Stimulated activated CD4-positive, alpha-beta T cell treated with anti-CD3 and anti-CD28 coated beads, Interleukin-2, amount 100 ng/mL, for 24 hours (primary cell): ENCODE measurements around the gene GNB4.

Source experiments
- DNase-seq, 2 donors: peaks; one replicate each; pipeline ENCODE4 v3.0.0-alpha.2; 2020

GNB4 gene

GRCh38 chr3:179348325-179349013 lies 102.8 kb downstream of the GNB4 start:
- DNase-seq, result no peak

GRCh38 chr3:179347345-179348194 lies 103.7 kb downstream of the GNB4 start, which contains the start of gene MFN1:
Gene MFN1, plus strand, starts transcription at chr3:179347709. Its CDS starts 1,143 bp downstream, at chr3:179348852.
- DNase-seq, result peak; percentile 89 to 90
